Hematopoietic multipotent progenitor cell treated with erythropoietin and hydrocortisone succinate and interleukin-3 and kit ligand, for 6 days (in vitro differentiated cells): Measurements from ENCODE around the gene NGEF.

Experiments
- DNase-seq: peaks from one replicate; pipeline ENCODE4 v3.0.0-alpha.2; 2015

Gene NGEF

DNA sequence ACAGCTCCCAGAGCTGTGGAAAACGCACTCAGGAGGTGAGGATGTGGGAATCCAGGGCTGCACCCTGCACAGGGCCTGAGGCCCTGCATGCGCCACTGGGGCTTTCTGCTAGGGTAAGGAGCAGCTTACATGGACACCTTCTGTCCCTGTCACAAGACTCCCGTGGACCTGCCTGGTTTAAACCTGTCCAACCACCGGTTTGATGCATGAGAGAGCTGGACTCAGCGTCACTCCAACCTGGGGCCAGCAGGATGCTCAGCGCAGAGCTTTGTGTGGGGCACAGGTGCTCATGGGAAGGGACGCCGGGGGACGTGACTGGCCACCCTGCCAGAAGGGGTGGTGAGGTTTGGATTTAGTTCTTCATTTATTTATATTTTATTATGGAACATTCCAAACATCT is 118.8 kb downstream of the NGEF start:
- DNase-seq, result no peak

DNA sequence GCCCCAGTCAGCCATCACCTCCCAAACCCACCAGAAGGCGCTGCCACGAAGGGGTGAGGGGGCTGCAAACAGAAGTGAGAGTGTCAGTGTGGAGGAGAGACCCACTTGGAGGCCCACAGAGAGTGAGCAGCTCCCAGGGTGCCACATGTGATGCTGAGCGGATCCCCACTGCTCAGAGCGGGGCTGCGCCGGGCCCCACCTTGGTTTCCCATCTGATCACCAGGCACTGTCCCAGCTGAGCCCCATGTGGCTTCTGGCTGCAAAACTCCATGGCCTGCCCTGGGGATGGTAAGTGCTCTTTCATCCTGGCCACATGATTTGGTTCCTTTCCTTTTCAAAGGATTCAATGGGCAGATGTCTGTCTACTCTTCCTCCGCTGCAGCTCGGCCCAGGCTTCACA is 119.2 kb downstream of the NGEF start:
- DNase-seq, result no peak

DNA sequence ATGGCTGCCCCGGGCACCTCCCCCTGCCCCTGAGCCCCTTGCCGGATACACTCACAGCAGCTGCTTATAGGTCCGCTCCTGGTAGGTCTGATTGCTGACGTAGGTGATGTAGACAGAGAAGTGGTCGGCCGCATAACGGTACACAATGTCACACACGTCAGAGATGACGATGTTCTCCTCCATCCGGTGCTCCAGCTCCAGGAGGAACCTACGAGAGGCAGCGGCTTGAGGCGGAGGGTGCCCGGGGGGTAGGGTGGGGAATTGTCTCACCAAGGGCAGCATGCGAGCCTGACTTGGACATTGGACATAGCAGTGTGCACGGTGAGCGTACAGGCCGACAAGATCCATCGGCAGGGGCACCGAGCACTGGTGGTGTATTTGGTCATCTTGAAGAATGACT is 120.2 kb downstream of the NGEF start:
- no peak for DNase-seq

DNA sequence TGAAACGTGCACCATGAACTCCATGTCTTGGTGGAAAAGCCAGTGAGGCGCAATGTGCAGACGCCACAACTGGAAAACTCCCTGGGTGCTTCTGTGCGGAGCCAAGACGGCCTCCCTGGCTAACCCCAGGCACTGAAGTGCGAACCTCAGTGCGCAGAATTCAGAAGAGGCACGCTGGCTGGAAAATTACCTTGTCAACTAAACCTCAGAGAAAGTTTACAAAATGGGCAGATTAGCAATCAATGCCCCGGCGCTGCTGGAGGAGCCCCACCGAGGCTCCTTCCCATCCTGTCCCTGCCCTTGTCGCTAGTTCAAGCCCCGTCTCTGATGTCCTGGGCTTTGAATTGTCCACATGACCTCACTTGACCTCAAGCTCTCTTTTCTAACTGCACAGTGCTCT is 120.8 kb downstream of the NGEF start:
- DNase-seq, result no peak

DNA sequence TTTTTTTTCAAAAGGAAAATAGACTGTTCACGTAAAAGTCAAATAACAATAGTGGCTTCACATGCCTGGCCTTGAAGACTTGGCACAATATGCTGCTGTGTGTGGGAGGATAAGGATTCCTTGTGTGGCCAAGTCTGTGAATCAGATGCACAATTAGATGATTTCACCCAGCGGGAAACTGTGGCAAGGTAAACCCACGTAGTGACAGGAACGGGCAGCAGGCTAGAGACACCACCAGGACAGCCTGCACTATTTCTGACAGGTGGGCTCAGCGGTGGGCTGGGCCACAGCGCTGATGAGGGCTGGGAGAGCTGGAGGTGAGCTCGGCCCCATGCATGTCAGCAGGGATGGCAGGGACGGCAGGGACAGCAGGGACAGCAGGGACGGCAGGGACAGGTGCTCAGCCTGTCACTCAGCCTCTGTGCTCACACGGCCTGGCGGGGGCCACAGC is 121.4 kb downstream of the NGEF start:
- no peak for DNase-seq

DNA sequence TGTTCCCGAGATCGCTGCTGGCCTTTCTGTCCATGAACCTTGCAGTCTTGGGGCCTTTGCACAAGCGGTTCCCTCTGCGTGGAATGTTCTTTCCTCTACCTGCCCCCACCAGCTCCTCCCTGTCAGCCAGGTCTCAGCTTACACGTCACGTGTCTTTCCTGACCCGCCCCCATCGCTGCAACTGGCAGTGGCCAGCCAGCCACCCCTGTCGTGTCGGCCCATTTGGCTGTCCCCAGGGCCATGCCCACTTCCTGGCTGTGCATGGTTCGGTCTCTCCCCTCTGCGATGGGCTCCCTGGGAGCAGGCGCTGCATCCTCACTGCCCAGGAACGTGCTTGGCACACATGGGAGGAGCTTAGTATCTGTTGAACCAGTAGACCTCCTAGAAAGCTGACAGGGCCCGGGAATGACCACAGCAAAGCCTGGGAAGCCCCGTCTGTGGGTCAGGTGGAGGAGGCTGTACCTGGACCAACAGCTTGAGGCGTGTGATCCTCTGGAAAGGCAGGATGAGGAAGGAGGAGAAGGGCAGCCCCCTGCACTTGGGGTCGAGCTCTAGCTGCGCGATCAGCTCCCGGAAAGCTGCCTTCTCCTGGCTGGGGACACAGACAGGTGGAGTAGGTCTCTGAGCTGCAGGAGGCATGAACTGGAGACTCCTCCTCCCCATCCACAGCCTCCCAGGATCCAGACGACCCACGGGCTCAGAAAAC is 122.0 kb downstream of the NGEF start:
- no peak for DNase-seq

DNA sequence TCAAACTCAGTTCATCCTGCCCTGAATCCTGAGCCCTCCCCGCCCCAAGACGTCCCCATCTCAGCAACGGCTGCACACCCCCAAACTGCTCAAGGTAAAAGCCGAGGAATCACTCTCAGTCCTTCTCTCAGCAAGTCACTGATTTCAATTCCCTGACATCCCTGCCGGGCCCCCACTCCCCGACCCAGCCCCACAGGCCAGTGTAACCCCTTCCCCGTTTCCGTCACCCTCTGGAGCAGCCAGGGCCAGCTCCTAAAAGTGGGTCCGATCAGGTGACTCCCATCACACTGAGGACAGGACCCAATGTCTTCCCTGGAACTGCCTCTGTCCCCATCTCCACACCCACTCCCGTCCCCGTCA is 122.5 kb downstream of the NGEF start:
- no peak for DNase-seq

DNA sequence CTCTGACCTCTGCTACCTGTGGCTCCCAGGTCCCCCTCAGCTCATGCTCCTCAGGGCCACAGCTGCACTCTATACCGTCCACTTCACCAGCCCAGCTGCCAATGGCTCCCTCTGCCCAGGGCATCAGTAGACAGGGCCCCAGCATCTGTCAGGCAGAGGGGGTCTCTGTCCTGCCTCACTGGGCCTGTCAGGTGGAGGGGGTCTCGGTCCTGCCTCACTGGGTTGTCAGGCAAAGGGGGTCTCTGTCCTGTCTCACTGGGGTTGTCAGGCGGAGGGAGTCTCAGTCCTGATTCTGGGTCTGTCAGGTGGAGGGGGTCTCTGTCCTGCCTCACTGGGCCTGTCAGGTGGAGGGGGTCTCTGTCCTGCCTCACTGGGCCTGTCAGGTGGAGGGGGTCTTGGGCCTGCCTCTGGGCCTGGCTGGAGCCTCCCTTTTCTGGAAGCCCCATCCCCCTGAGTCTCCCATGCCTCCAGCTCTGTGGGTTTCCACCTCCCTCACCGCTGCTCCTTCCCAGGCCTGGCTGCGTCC is 123.1 kb downstream of the NGEF start:
- no peak for DNase-seq

DNA sequence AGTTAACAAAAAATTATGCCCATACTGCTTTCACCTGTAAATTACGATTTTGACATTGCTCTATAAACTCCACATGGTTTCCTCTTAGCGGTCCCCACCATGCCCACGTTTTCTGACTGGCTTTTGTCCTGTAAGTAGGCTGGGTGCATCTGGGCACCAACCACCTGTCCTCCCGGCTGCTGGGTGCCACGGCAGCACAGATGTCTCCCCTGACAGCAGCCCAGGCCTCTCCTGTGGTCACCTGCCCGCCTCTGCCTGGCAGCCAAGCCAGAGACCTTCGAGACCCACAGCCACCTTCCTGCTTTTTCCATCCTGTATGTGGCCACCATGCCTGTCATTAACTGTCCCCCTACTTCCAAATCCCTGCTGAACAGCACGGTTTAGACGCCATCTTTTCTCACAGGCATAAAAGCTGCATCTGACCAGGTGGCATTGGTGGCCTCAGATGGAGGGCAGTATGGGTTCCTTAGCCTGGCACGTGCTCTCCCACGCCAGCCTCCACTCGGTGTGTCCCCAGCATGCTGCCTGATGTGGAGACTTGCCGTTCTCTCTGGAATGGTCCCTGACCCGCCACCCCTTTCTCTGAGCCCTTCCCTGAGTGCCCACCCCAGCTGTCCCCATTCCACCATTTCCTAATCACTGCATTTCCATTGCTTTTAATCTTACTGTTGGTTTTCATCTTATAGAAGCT is 124.1 kb downstream of the NGEF start:
- DNase-seq, result no peak

DNA sequence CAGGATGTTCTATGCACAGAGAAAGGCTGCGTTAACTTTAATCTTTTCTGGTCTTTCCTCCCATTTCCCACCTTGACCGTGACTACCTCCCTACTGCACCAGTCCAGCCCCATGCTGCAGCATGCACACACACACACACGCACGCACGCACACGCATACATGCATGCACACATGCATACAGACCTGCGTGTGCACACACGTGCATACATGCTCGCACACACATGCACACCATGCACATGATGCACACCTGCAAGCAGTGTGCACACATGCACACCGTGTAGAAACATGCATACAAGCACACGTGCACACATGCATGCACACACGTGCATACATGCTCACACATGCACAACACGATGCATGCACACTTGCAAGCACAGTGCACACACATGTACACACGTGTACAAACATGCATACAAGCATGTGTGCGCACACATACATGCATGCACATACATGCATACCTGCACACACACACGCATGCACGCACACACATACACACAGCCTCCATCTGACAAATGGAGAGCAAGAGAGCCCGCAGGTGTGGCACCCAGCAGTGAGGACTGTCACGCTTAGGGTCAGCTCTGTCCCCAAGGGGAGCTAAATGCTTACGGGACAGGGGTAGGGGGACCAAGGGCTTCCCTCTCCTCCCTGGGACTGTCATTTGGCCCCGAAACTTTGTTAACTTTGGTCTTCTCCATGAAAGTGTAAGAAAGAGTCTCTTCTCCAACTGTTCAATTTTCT is 124.8 kb downstream of the NGEF start:
- DNase-seq, result no peak

DNA sequence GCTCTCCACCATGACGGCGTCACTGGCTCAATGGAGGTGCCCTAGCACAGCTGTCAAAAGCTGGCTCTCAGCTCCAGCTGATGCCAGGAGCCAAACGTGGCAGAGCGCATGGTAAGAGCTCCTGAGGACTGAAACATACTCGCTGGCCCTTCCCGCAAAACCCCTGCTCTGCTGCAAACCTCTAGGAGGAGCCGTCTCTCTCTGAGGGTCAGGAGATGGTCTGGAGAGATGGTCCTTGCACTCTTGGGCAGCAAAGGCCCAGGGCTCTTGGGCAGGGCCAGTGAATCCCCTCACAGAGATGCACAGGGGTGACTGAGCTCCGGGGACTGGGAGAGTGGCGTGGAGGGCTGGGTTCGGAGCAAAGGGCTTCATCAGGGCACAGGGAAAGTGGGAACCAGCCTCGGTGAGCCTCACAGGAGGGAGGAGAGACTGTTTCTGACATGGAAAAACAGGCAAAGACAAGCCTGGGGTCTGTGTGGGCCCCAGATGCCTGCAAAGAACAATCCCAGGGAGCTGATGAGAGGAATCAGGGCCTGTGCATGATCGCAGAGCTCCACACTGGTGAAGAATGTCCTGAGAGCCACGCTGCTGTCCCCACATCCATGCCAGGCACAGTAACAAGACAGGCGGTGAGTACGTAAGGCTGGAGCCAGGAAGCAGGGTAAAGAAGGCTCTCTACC is 125.7 kb downstream of the NGEF start:
- DNase-seq, result no peak

DNA sequence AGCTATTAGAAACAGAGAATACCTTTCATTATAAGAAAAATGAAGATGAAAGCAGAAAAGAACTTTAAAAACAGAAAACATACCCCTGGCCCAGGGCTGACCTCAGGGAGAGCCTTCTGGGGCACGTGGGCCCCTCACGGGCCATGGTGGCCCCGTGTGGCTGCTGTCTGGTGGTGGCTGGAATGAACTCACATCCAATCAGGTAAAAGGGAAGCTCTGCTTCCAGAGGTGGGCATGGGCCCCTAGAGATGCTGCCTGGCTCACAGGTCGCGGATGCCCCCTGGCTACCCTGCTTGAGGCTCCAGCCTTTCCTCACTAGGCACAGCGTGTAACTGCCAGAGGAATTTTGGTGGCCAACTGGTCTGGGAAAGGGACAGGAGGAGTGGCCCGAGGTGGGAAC is 126.4 kb downstream of the NGEF start:
- no peak for DNase-seq

DNA sequence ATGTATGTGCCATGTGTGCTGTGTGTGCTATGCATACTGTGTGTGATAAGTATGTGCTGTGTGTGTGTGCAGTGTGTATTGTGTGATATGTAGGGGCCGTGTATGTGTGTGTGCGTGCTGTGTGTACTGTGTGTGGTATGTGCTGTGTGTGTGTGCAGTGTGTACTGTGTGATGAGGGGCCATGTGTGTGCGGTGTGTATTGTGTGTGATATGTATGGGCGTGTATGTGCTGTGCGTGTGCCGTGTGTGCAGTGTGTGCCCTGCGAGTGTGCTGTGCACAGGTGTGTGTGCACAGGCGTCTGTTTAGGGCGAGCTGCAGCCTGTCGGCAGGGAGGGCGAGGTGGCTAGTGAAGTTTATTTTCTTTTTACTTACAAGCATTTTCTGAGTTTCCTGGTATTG is 126.9 kb downstream of the NGEF start:
- DNase-seq, result no peak

DNA sequence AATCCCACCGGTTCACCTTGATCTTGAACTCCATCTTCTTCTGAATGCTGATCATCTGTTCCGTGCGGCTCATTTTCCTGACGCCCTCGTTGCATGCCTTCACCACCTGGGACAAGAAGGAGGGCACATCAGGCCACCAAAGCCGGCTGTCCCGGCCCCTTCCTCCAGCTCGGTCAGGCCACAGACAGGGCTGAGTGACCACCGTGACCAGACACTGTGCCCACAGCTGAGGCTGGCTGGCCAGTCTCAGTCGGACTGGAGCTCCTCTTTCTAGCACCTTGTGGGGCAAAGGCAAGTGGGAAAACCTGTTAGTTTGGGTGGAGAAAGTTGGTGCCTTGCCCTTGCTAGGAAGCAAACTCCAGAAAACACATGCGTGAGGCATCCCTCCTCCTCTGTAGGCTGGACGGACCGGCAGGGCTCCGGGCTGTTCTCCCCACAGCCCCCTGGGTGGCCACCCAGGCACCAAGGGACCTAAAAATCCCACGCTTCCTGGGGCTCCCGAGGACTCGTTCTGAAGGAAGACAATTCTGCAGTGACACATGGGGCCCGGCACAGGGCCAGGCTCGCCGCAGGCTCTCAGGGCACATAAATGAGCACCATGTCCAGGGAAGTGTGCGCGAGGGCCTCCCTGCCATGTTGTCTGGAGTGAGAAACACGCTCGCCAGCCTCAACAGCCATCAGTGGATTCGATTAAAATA is 127.6 kb downstream of the NGEF start:
- DNase-seq, result no peak

DNA sequence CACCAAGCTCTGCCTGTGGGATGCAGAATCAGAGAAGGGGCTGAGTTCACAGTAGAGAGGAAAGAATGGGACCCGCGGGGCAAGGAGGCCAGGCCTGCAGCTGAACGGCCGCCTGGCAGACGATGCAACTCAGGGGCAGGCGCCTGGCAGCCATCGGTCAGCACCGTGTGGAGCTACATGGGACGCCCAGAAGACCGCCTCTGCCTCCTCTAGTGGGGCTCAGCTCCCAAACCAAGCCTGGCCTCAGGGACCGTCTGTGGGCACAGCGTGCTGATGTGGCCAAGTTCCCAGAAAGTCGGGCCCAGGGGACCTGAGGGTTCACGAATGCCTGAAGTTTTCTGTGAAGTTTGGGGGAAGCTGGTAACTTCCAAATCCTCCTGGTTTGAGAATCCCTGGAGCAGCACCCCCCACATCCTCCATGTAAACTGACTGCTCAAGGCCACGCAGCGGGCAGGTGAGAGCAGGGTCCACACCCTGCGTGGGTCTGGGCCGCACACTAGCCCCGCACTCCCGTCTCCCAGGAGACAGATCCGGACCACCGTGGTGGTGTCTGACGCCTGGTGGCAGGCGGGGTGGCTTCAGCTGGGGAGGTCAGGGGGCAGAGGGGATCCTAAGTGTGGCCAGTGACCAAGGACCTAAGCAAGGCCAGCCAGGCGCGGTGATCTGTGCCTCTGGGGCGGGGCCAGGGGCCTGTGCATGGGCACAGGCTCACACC is 128.3 kb downstream of the NGEF start:
- DNase-seq, result no peak

DNA sequence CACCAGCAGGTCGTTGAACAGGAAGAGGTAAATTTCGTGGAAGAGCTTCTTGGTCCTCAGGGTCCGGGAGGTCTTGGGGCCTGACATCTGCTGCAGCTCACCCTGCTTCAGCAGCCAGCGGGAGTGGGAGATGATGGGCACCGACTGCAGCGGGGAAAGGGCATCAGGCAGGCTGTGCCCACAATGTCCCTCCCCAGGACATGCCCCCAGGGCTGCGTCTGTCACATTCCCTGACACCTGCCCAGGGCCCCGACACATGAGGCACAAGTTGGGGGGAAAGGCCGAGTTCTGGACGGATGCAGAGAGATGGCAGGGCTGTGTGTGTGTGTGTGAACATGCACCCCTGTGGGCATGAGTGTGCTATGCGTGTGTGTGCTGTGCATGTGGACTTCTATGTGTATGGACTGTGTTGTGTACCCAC is 129.0 kb downstream of the NGEF start:
- no peak for DNase-seq

DNA sequence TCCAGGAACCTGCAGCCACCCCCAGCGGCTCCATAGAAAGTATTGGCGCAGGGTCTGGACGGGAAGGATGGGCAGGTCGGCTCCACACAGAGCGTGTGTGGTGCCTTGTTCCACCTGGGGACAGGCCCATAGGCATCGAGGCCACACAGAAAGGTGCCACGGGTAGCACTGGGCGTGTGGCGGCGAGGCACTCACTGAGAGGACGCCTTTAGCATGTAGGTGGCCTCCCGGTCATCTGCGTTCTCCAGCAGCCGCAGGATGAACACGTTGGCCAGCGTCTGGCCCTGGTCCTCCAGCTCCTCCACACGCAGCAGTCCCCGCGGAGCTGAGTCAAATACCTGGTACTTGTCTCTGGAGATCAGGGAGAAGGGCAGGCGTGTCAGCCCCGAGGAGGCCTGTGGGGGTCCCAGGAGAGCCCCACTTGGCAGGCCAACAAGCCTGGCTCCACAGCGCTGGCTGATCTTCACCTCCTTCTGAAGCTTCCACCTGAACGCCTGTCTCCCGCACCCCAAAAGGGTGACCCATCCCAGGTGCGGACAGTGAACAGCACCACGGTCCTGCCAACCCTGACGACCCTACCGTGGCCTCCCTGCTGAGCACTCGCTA is 129.8 kb downstream of the NGEF start:
- no peak for DNase-seq

DNA sequence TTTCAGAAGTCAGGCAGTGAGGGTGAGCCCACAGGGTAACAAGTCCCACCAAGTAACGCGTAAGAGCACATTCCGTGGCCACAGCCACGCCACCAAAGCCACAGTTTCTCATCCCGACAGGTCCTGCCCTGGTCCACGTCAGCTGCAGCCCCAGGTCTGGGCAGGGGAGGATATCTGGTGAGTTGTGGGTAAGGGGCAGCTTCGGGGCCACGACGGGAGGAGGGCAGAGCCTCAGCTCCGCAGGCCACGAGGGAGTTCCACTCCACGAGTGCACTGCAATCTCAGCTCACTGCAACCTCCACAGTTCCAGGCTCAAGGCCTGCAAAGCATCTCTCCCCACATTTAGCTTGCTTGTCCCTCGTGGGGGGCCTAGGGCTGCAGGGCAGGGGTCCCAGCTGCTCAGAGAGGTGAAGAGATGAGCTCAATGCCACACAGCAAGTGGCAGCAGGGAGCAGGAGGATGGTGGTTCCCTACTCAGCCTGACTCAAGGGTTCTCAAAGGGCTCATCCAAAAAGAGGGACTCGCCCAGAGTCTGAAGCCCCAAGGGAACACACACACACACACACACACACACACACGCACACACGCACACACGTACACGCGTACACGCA is 130.4 kb downstream of the NGEF start:
- no peak for DNase-seq

DNA sequence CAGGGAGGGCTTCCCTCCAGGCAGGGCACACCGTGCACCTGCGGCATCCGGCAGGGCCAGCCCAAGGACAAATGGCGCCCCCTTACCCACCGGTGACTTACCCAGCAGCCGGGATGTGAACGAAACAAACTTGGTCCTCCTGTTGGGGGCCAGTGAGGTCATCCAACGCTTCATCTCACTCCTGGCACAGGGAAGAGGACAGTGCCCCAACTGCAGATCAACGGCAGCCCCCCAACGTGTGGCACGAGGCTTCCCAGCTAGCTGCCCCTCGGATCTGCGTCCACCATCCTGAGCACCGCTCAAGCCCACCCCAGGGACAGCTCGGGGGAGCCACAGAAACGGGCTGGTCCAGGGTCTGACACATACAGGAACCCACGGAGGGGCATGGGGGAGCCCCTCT is 131.0 kb downstream of the NGEF start:
- no peak for DNase-seq

DNA sequence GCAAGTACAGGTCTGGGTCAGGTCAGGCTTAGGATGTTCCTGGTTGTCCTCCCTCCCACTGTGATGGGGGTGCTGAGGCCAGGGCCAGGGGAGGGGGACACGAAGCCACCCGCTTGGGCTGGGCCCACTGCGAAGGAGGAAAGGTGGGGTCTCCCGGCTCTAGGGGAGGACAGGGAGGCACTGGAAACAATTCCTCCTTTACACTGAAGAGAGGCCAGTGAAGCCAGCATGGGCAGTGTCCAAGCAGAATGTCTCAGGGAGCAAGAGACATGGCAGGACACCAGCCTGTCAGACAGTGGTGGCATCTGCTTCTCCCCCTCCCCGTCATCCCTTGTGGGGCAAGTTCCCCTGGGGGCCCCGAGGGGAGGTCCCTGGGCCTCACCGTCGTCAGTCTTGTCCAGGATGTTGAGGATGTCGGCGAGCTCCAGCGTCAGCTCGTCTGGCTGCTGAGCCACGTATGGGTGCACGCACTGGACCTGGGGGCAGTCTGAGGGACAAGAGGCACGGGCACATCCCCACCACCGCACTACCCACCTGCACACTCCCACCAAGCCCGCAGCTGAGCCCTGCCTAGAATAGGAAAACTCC is 132.2 kb downstream of the NGEF start:
- DNase-seq, result no peak
